GM12878 (cell line): ENCODE results near the gene GABBR1. TPM values are rescaled to one million over a fixed set of nuclear protein-coding genes. Genes with fewer than 3 reads are reported as not detected.

Experiments
- ASH2L ChIP-seq: fragments of 300-600, 200-600 bp; sonication (generic); IDR thresholded peaks from 2 replicates; pipeline ENCODE4 v1.6.1; 2017; ENCODE audit warnings: low read depth, mild to moderate bottlenecking, borderline replicate concordance
- CREB1 ChIP-seq: IDR thresholded peaks from 2 replicates; pipeline ENCODE4 v1.6.1; 2012; ENCODE audit warnings: low read depth, mild to moderate bottlenecking, inconsistent platforms
- E2F4 ChIP-seq: IDR thresholded peaks from 2 replicates; pipeline ENCODE4 v1.6.1; 2012; ENCODE audit warnings: low read depth, low read length, improper control_type of control experiment
- KDM1A ChIP-seq: fragments of 200-600 bp; sonication (generic); IDR thresholded peaks from 2 replicates; pipeline ENCODE4 v1.6.1; 2016; ENCODE audit warnings: borderline replicate concordance
- NBN ChIP-seq: fragments of 450-650 bp; IDR thresholded peaks from 2 replicates; pipeline ENCODE4 v1.6.1; 2016
- NRF1 ChIP-seq: conservative IDR thresholded peaks from 2 replicates; pipeline ENCODE4 v1.6.1; 2011; ENCODE audit warnings: mild to moderate bottlenecking, low read depth, low read length, improper control_type of control experiment
- POLR2AphosphoS2 ChIP-seq: IDR thresholded peaks from 2 replicates; pipeline ENCODE4 v1.6.1; 2011; ENCODE audit warnings: low read depth, mild to moderate bottlenecking, low read length, improper control_type of control experiment, moderate library complexity
- POU2F2 ChIP-seq: IDR thresholded peaks from 3 replicates; pipeline ENCODE4 v1.6.1; 2011; ENCODE audit warnings: low read depth, mild to moderate bottlenecking, low read length, borderline replicate concordance
- RELA ChIP-seq: fragments of 450-650 bp; IDR thresholded peaks from 2 replicates; pipeline ENCODE4 v1.8.0; 2014; ENCODE audit warnings: borderline replicate concordance; ENCODE audit not compliant: partially characterized antibody
- SRF ChIP-seq, 2 experiments: IDR thresholded peaks; 2 replicates each; pipeline ENCODE4 v1.6.1; 2011; ENCODE audit warnings: low read depth in 2 of 2, low read length in 2 of 2, mild to moderate bottlenecking in 1 of 2, moderate library complexity in 1 of 2
- STAT1 ChIP-seq: fragments of 450-650 bp; conservative IDR thresholded peaks from 2 replicates; pipeline ENCODE4 v1.6.1; 2014; ENCODE audit warnings: antibody characterized with exemption, mild to moderate bottlenecking
- USF1 ChIP-seq: IDR thresholded peaks from 2 replicates; pipeline ENCODE4 v1.6.1; 2011; ENCODE audit warnings: borderline replicate concordance, low read depth, mild to moderate bottlenecking, moderate library complexity, mixed read lengths, low read length; ENCODE audit not compliant: insufficient read depth; ENCODE audit errors: extremely low read length
- polyA plus RNA-seq, 11 experiments: library from polyadenylated mRNA; depleted of rRNA in 4 of 11; unstranded in 6 of 11; stranded (reverse) in 5 of 11; fragments of >200 nt; fragmentation: Nextera tagmentation in 4 of 11; fragmentation: Illumina TruSeq in 1 of 11; extraction: Ambion mirVana in 4 of 11; extraction: Trizol in 1 of 11; gene quantifications; 1 replicate in 1 of 11; 2 replicates in 10 of 11; pipeline versions ENCODE4 v1.2.1 to v1.2.3, GENCODE V29; 2011 to 2016; ENCODE audit warnings: inconsistent platforms in 2 of 11, missing spikeins in 2 of 11, low read depth in 1 of 11
- total RNA-seq, 4 experiments: library from RNA; depleted of rRNA in 3 of 4; stranded (reverse); fragments of >200 nt in 3 of 4; fragmentation: Illumina TruSeq in 1 of 4; extraction: Trizol in 1 of 4; gene quantifications; 2 replicates each; pipeline versions ENCODE4 v1.2.1 to v1.2.3, GENCODE V29; 2013 to 2021
- TF ChIP-seq, protein P1 (sequence below): IDR thresholded peaks from 2 replicates; pipeline ENCODE4 v1.6.1; 2011; ENCODE audit warnings: low read depth, low read length, improper control_type of control experiment, borderline replicate concordance
- TF ChIP-seq, protein P2 (sequence below): fragments of 450-650 bp; IDR thresholded peaks from 2 replicates; pipeline ENCODE4 v1.6.1; 2017; ENCODE audit warnings: antibody characterized with exemption, mild to moderate bottlenecking, moderate library complexity
- TF ChIP-seq, protein P3 (sequence below): fragments of 450-650 bp; IDR thresholded peaks from 2 replicates; pipeline ENCODE4 v1.6.1; 2017; ENCODE audit warnings: mild to moderate bottlenecking, moderate library complexity
- TF ChIP-seq, protein P4 (sequence below): fragments of 450-650 bp; IDR thresholded peaks from 2 replicates; pipeline ENCODE4 v1.6.1; 2017; ENCODE audit warnings: mild to moderate bottlenecking

GABBR1 gene
- total and polyA plus RNA-seq, 10 of the 15 experiments (the other 5 are each of a cell fraction or from before 2014, with no cell fraction given), result 0.11 to 5.2 (median 1.0) TPM

DNA sequence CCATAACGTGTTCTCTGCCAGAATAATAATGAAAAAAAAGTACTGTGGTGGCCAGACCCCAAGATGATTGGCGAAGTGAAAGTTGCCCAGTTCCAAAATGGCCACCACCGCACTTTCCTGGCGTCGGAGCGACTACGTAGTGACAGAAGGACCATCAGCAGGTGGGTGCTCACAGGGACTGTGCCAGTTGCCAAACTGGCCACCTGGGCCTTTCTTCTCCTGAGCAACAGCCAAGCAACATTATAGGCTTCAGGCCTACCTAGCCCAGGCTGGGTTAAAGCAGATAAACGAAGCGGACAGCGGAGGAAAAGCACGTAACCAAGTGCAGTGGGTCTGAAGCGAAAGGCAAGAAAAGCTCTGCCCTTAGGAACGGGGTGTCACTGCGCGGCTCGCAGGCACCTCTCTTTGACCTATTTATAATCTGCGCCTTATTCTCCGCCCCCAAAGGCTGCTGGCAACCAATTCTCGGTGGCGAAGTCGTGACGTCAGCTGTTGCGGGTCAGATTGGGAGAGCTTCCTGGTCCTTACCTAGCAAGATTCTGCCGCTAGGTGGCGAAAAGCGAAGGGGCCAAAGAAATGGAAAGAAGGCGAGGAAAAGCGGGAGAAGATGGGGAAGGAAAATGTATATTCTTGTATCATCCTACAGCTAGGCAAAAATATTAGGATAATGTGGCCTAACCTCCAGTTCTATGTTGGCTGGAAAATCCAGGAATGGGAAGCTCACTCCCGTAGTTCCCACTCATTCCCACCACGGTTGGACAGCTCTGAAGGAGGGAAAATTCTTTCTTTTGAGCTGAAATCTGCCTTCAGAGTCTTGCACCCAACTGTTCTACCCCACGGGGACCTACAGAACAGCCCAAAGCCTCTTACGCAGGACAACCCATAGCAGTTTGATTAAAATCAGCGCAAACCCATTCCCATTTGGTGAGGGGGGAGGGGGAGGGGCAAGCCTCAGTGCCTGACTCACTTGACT, 17.0 kb upstream of the GABBR1 start (continued):
- TF ChIP-seq POLR2AphosphoS2 (no peak), STAT1 (no peak), RELA (peak; percentile 58), SRF (IDR thresholded peaks at IDR 0.05; ENCODE audit: low read depth in 2 of 2, low read length in 2 of 2) (no peak), ASH2L (no peak; the same call in 1 of the 2 replicates), CREB1 (peak; percentile 95), NBN (peak; percentile 99), KDM1A (no peak), NRF1 (no peak), USF1 (no peak), E2F4 (no peak), POU2F2 (no peak)
- TF ChIP-seq, protein P1, sequence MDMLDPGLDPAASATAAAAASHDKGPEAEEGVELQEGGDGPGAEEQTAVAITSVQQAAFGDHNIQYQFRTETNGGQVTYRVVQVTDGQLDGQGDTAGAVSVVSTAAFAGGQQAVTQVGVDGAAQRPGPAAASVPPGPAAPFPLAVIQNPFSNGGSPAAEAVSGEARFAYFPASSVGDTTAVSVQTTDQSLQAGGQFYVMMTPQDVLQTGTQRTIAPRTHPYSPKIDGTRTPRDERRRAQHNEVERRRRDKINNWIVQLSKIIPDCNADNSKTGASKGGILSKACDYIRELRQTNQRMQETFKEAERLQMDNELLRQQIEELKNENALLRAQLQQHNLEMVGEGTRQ, result no peak
- TF ChIP-seq, protein P2, sequence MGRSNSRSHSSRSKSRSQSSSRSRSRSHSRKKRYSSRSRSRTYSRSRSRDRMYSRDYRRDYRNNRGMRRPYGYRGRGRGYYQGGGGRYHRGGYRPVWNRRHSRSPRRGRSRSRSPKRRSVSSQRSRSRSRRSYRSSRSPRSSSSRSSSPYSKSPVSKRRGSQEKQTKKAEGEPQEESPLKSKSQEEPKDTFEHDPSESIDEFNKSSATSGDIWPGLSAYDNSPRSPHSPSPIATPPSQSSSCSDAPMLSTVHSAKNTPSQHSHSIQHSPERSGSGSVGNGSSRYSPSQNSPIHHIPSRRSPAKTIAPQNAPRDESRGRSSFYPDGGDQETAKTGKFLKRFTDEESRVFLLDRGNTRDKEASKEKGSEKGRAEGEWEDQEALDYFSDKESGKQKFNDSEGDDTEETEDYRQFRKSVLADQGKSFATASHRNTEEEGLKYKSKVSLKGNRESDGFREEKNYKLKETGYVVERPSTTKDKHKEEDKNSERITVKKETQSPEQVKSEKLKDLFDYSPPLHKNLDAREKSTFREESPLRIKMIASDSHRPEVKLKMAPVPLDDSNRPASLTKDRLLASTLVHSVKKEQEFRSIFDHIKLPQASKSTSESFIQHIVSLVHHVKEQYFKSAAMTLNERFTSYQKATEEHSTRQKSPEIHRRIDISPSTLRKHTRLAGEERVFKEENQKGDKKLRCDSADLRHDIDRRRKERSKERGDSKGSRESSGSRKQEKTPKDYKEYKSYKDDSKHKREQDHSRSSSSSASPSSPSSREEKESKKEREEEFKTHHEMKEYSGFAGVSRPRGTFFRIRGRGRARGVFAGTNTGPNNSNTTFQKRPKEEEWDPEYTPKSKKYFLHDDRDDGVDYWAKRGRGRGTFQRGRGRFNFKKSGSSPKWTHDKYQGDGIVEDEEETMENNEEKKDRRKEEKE, result no peak
- TF ChIP-seq, protein P3, sequence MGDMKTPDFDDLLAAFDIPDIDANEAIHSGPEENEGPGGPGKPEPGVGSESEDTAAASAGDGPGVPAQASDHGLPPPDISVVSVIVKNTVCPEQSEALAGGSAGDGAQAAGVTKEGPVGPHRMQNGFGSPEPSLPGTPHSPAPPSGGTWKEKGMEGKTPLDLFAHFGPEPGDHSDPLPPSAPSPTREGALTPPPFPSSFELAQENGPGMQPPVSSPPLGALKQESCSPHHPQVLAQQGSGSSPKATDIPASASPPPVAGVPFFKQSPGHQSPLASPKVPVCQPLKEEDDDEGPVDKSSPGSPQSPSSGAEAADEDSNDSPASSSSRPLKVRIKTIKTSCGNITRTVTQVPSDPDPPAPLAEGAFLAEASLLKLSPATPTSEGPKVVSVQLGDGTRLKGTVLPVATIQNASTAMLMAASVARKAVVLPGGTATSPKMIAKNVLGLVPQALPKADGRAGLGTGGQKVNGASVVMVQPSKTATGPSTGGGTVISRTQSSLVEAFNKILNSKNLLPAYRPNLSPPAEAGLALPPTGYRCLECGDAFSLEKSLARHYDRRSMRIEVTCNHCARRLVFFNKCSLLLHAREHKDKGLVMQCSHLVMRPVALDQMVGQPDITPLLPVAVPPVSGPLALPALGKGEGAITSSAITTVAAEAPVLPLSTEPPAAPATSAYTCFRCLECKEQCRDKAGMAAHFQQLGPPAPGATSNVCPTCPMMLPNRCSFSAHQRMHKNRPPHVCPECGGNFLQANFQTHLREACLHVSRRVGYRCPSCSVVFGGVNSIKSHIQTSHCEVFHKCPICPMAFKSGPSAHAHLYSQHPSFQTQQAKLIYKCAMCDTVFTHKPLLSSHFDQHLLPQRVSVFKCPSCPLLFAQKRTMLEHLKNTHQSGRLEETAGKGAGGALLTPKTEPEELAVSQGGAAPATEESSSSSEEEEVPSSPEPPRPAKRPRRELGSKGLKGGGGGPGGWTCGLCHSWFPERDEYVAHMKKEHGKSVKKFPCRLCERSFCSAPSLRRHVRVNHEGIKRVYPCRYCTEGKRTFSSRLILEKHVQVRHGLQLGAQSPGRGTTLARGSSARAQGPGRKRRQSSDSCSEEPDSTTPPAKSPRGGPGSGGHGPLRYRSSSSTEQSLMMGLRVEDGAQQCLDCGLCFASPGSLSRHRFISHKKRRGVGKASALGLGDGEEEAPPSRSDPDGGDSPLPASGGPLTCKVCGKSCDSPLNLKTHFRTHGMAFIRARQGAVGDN, result peak; percentile 75
- TF ChIP-seq, protein P4, sequence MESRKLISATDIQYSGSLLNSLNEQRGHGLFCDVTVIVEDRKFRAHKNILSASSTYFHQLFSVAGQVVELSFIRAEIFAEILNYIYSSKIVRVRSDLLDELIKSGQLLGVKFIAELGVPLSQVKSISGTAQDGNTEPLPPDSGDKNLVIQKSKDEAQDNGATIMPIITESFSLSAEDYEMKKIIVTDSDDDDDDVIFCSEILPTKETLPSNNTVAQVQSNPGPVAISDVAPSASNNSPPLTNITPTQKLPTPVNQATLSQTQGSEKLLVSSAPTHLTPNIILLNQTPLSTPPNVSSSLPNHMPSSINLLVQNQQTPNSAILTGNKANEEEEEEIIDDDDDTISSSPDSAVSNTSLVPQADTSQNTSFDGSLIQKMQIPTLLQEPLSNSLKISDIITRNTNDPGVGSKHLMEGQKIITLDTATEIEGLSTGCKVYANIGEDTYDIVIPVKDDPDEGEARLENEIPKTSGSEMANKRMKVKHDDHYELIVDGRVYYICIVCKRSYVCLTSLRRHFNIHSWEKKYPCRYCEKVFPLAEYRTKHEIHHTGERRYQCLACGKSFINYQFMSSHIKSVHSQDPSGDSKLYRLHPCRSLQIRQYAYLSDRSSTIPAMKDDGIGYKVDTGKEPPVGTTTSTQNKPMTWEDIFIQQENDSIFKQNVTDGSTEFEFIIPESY, result no peak
